ENCODE data around the gene AK9.

Gene AK9

DNA sequence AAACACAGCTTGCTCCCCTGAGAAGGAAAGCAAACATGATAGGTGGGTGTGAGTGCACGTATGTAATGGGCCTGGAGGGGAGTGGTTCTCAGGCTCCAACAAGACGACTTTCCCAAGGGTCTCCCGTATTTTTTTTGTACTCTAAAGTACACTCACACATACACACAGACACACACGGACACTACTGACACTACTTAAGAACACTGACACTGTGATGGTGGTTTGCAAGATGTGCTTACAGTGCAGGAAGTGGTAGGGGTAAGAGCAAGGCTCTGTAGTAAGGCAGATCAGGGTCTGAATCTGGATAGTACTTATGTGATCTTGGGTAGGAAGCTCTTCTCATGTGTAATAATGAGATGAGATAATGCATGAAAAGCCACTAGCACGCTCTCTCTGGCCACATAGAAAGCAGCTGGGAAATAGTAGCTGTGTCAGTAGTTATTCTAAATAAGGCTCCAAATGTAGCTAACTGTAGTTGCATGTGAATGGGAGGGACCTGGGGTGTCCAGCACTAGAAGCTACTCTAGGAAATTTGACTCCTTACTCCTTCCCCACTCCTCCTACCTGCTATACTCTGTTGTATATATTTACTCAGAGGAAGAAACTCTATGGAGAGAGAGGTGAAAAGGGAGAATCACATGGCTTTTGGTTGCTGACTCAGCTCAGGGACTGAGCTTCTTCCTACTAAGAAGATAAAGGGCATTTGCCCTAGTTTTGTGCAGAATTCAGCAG is 199.6 kb downstream of the AK9 start:
- DNase-seq (ENCODE audit: extremely low read depth, low read depth) = no peak

DNA sequence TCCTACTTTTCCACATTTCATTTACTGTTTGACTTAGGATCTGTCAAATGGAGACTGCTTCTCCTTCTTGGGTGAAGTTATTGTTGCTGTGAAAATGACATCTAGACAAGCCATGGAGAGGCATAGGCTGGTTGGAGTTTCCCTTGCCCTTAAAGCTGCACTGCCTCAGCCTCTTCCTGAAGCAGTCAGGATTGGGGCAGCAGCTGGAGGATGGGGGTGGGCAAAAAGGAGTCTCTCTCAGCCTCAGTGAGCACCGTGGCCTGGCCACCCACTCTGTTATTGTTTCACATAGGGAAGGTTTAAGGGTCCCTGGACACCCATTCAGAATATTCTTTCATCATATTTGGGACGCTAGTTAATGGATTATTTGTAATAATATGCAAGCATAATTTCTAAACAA is 200.3 kb downstream of the AK9 start:
- H3K4me3 ChIP-seq (replicated peaks; ENCODE audit: low read depth, low read length) = no peak overlapping the region
- no peak for DNase-seq (ENCODE audit: extremely low read depth, low read depth)
- TF ChIP-seq, protein P1, sequence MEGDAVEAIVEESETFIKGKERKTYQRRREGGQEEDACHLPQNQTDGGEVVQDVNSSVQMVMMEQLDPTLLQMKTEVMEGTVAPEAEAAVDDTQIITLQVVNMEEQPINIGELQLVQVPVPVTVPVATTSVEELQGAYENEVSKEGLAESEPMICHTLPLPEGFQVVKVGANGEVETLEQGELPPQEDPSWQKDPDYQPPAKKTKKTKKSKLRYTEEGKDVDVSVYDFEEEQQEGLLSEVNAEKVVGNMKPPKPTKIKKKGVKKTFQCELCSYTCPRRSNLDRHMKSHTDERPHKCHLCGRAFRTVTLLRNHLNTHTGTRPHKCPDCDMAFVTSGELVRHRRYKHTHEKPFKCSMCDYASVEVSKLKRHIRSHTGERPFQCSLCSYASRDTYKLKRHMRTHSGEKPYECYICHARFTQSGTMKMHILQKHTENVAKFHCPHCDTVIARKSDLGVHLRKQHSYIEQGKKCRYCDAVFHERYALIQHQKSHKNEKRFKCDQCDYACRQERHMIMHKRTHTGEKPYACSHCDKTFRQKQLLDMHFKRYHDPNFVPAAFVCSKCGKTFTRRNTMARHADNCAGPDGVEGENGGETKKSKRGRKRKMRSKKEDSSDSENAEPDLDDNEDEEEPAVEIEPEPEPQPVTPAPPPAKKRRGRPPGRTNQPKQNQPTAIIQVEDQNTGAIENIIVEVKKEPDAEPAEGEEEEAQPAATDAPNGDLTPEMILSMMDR (IDR thresholded peaks at IDR 0.05; ENCODE audit: low read depth, low read length, missing control alignments) = no peak

More for the DNA sequence above, 199.6 kb downstream of the AK9 start:
- no peak overlapping the region for H3K4me3 ChIP-seq (replicated peaks; ENCODE audit: low read depth, low read length)
- TF ChIP-seq, protein P1 (IDR thresholded peaks at IDR 0.05; ENCODE audit: low read depth, low read length, missing control alignments) = no peak

DNA sequence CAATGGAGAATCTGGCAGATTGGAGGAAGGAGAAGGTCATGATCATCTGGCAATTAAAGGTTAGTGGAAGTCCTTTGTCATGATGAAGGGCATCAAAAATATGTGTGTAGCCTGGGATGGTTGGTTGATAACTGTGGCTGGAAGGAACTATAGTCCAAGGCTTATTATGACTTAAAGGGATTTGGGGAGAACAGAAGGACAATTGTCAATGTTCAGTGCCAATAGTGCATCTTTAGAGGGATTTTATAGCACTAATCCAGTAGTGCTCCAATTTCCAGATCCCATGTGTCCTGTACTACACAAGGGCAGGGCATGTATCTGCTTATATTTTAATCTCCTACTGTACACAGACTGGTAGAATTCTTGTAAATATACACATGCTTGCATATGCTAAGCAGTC is 203.0 kb downstream of the AK9 start:
- TF ChIP-seq, protein P1 (IDR thresholded peaks at IDR 0.05; ENCODE audit: low read depth, low read length, missing control alignments) = no peak
- DNase-seq (ENCODE audit: extremely low read depth, low read depth) = no peak
- H3K4me3 ChIP-seq (replicated peaks; ENCODE audit: low read depth, low read length) = no peak overlapping the region

DNA sequence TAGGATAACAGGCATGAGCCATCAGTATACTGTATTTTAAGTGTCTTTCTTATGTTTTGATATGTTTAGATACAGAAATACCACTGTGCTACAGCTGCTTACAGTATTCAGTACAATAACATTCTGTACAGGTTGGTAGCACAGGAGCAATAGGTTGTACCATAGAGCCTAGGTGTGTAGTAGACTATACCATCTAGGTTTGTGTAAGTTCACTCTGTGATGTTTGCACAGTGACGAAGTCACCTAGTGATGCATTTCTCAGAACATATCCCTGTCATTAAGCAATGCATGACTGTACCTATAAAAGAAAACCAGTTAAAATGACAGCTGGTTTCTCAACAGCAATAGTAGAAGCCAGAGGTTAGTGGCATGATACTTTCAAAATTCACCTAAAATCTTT is 204.9 kb downstream of the AK9 start:
- H3K4me3 ChIP-seq (replicated peaks; ENCODE audit: low read depth, low read length) = no peak overlapping the region
- no peak for DNase-seq (ENCODE audit: extremely low read depth, low read depth)
- TF ChIP-seq, protein P1 (IDR thresholded peaks at IDR 0.05; ENCODE audit: low read depth, low read length, missing control alignments) = no peak

DNA sequence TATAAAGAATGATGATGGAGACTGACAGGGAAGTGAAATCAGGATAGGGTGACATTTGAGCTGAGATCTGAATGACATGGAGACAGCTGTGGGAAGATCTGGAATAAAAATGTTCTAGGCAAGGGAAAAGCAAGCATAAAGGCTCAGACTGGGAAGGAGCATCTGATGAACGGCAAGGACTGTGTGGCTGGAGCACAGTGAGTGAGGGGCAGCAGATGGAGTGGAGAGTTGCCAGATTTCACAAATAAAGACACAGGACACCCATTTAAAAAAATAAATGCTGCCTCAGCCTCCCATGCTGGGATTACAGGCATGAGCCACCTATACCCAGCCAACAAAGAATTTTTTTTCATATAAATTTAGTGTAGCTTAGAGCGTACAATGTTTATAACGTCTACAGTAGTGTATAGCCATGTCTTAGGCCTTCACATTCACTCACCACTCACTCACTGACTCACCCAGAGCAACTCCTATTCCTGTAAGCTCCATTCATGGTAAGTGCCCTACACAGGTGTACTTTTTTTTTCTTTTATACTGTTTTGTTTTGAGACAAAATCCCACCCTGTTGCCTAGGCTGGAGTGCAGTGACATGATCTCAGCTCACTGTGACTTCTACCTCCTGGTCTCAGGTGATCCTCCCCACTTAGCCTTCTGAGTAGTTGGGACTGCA is 205.6 kb downstream of the AK9 start:
- TF ChIP-seq, protein P1 (IDR thresholded peaks at IDR 0.05; ENCODE audit: low read depth, low read length, missing control alignments) = no peak
- no peak for DNase-seq (ENCODE audit: extremely low read depth, low read depth)
- no peak overlapping the region for H3K4me3 ChIP-seq (replicated peaks; ENCODE audit: low read depth, low read length)

DNA sequence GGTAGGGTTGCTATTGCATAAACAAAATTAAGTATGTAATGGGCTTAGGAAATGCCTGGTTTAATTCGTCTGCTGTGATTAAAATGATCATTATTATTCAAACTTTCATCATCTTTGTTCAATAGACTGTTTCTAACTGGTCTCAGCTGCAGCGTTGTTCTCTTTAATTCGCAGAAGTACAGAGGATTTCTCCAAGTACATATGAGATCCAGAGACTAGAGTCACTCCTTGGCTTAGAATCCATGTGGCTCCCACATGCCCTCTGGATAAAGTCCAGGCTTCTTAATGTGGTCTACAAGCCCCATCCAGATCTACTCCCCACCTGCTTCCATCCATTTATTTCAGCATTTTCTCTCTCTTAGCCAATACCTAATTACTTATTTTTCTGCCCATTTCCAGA is 206.9 kb downstream of the AK9 start:
- TF ChIP-seq, protein P1 (IDR thresholded peaks at IDR 0.05; ENCODE audit: low read depth, low read length, missing control alignments) = no peak
- no peak for DNase-seq (ENCODE audit: extremely low read depth, low read depth)
- H3K4me3 ChIP-seq (replicated peaks; ENCODE audit: low read depth, low read length) = no peak overlapping the region; the same call in 1 of the 2 replicates
